Spleen (tissue), 11 donors: Measurements from ENCODE around the gene TEKTIP1. TPM values are rescaled to one million over a fixed set of nuclear protein-coding genes. Genes with fewer than 3 reads are reported as not detected.

Source experiments
- DNase-seq: peaks from one replicate; pipeline ENCODE4 v3.0.0-alpha.2; 2020
- H3K27ac ChIP-seq, 8 donors: fragments of 200-600 bp; sonication (generic) in 7 of 8; 1 replicate in 4 of 8; 2 replicates in 4 of 8; pipeline versions ENCODE4 v1.5.0 to v1.8.0; 2016 to 2021; ENCODE audit warnings: inconsistent platforms in 4 of 8, mild to moderate bottlenecking in 4 of 8, moderate library complexity in 1 of 8
- H3K27me3 ChIP-seq, 7 donors: fragments of 200-600 bp; sonication (generic) in 6 of 7; replicated peaks in 1 of 7; 1 replicate in 4 of 7; 2 replicates in 3 of 7; pipeline versions ENCODE4 v1.5.0 to v1.8.0; 2016 to 2021; ENCODE audit warnings: inconsistent platforms in 3 of 7, mild to moderate bottlenecking in 1 of 7
- H3K36me3 ChIP-seq, 6 donors: fragments of 200-600 bp; sonication (generic) in 5 of 6; 1 replicate in 4 of 6; 2 replicates in 2 of 6; pipeline versions ENCODE4 v1.5.0 to v1.8.0; 2016 to 2021; ENCODE audit warnings: inconsistent platforms in 2 of 6
- H3K4me1 ChIP-seq, 6 donors: fragments of 200-600 bp; sonication (generic) in 5 of 6; 1 replicate in 3 of 6; 2 replicates in 3 of 6; pipeline versions ENCODE4 v1.5.0 to v1.8.0; 2016 to 2021; ENCODE audit warnings: inconsistent platforms in 3 of 6
- H3K4me3 ChIP-seq, 8 donors: fragments of 200-600 bp; sonication (generic) in 7 of 8; 1 replicate in 4 of 8; 2 replicates in 4 of 8; pipeline versions ENCODE4 v1.5.0 to v1.8.0; 2016 to 2021; ENCODE audit warnings: inconsistent platforms in 4 of 8, mild to moderate bottlenecking in 4 of 8, moderate library complexity in 2 of 8
- H3K9me3 ChIP-seq, 8 donors: fragments of 200-600 bp; sonication (generic) in 7 of 8; 1 replicate in 4 of 8; 2 replicates in 4 of 8; pipeline versions ENCODE4 v1.5.0 to v1.8.0; 2016 to 2021; ENCODE audit warnings: inconsistent platforms in 4 of 8
- POLR2A ChIP-seq, 3 donors: fragments of 450-650 bp; IDR thresholded peaks; one replicate each; pipeline ENCODE4 v1.5.1; 2017; ENCODE audit warnings: antibody characterized with exemption in 3 of 3, mild to moderate bottlenecking in 1 of 3
- POLR2AphosphoS5 ChIP-seq, 3 donors: sonication (generic); formaldehyde crosslinking; IDR thresholded peaks; one replicate each; pipeline ENCODE4 v1.5.1; 2017; ENCODE audit warnings: antibody characterized with exemption in 3 of 3
- WGBS, 5 donors: extraction: QIAGEN DNeasy Blood & Tissue Kit in 3 of 5; methylation state at CpG; one replicate each; pipeline versions ENCODE4 v1.1.5 to v1.1.7; 2013 to 2018; 5-methylcytosine and 5-hydroxymethylcytosine counted together
- intact Hi-C: fragments of 100-400 bp; cut with DNase I; formaldehyde crosslinking; loops from one replicate; pipeline ENCODE4 v1.15.0; 2023; ENCODE audit warnings: low total_unique reads
- polyA plus RNA-seq, 3 donors: library from polyadenylated mRNA; stranded (reverse); fragments of 200-250 nt; gene quantifications; one replicate each; pipeline ENCODE4 v1.2.1, GENCODE V29; 2013
- total RNA-seq, 7 donors: library from RNA; depleted of rRNA in 3 of 7; stranded (reverse); fragments of >200 nt in 3 of 7; fragmentation: NEBNext Ultra II Directional in 4 of 7; extraction: Animal tissue kit (Norgen Biotek cat#: 25700) in 4 of 7; gene quantifications; one replicate each; pipeline versions ENCODE4 v1.1.0 to v1.2.1, GENCODE V29; 2016 to 2021
- TF ChIP-seq, protein P1 (sequence below), 11 experiments: fragments of 200-600 bp in 7 of 11; fragments of 450-650 bp in 4 of 11; sonication (generic) in 4 of 11; IDR thresholded peaks in 8 of 11; conservative IDR thresholded peaks in 3 of 11; 1 replicate in 7 of 11; 2 replicates in 4 of 11; pipeline versions ENCODE4 v1.4.0 to v1.8.0; 2016 to 2021; ENCODE audit warnings: antibody characterized with exemption in 11 of 11, inconsistent platforms in 4 of 11, mild to moderate bottlenecking in 1 of 11
- donor health status: healthy with polysubstance abuse.
- donor health status: DM: no; HTN: no; CAD: no; lungs with moderate emphysema.
- donor health status: DM: no; HTN: no; CAD: no.
- donor health status: Bipolar disorder and iron deficiency.
- donor health status: healthy.
- donor health status: DM: no; HTN: no; CAD: no.
- donor health status: DM: yes; HTN: yes; CAD: no.

The TEKTIP1 gene
- total and polyA plus RNA-seq, 10 donors: 1.2 to 7.4 (median 3.1) TPM; not detected in 1

DNA sequence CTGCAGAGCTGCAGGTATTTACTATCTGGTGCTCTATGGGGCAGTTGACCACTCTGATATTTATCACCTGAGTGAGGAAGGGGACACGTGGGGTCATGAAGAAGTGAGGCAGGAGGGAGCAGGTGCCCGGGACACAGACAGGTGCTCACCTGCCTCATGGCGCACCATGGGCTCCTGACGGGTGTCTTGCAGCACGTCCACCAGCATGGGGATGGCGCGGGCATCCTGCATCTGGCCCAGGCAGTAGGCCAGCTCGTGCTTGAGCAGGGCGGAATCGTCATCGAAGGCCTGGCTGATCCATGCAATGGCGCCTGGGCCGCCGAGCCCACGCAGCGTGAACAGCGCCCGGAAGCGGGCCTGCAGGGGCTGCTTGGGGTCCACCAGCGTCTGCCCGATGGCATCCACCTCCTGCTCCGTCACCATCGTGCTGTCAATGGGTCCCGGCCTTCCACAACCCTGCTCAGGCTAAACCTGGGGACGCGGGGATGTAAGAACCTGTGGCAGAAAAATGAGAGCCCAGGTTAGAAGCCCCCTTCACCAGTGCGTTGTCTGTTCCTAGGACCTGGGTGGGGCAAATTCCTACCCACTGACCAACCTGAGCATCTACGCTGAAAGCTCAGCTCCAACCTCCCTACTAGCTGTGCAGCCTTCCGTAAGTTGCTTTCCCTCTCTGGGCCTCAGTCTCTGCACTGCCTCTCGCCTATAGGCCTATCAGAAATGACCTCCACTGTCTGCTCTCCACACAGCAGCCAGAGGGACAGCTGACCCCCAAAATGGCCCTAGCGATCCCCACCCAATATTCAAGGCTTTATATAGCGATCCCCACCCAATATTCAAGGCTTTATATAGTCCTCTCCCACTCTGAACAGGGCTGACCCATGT is 42.3 kb upstream of the TEKTIP1 start:
- H3K27me3 ChIP-seq: no peaks in the 10 kb centered on the region
- TF ChIP-seq POLR2A (IDR thresholded peaks at IDR 0.05) (no peak), POLR2AphosphoS5 (IDR thresholded peaks at IDR 0.05) (no peak)
- TF ChIP-seq, protein P1, sequence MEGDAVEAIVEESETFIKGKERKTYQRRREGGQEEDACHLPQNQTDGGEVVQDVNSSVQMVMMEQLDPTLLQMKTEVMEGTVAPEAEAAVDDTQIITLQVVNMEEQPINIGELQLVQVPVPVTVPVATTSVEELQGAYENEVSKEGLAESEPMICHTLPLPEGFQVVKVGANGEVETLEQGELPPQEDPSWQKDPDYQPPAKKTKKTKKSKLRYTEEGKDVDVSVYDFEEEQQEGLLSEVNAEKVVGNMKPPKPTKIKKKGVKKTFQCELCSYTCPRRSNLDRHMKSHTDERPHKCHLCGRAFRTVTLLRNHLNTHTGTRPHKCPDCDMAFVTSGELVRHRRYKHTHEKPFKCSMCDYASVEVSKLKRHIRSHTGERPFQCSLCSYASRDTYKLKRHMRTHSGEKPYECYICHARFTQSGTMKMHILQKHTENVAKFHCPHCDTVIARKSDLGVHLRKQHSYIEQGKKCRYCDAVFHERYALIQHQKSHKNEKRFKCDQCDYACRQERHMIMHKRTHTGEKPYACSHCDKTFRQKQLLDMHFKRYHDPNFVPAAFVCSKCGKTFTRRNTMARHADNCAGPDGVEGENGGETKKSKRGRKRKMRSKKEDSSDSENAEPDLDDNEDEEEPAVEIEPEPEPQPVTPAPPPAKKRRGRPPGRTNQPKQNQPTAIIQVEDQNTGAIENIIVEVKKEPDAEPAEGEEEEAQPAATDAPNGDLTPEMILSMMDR (IDR thresholded peaks at IDR 0.05 in 8 of 11, conservative IDR thresholded peaks at IDR 0.05 in 3 of 11): no peak
- 92 to 96% (median 96%) methylated on average over 15 to 32 of the region's 32 CpGs for WGBS, 5 donors
- no peak overlapping the region for H3K4me3 ChIP-seq
- peaks cover 11 to 39% (median 21%) of the 10 kb centered on the region in 6 donors for H3K4me1 ChIP-seq
- peaks cover 0 to 58% (median 52%) of the 10 kb centered on the region in 6 donors for H3K36me3 ChIP-seq
- H3K9me3 ChIP-seq: no peaks in the 10 kb centered on the region
- no peak overlapping the region for H3K27ac ChIP-seq
- DNase-seq: no peak
- intact Hi-C loops: no loop called here

DNA sequence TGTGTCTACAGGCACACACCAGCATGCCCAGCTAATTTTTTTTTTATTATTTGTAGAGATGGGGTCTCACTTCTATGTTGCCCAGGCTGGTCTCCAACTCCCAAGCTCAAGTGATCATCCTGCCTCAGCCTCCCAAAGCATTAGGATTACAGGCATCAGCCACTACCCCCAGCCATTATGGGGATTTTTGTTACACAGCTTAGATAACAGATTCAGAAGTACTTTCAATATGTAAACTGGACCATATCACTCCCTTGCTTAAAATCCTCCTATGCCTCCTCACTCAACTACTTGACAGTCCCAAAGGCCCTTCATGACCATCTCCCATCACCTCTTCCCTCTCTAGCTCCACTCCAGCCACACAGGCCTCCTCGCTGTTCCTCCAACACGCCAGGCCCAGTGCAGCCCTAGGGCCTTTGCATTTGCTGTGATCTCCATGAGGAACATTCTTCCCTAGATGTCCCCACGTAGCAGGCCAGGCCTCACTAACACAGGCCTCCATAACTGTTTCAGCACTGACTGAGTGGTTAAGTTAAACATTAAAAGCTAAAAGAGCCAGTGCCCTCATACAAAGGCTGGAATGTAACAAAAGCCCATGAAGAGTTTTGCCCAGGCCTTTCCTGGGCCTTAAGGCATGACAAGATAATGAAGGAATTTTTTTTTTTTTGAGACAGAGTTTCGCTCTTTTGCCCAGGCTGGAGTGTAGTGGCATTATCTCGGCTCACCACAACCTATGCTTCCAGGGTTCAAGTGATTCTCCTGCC is 41.0 kb upstream of the TEKTIP1 start:
- Histone ChIP-seq H3K27ac (no peak overlapping the region), H3K9me3 (no peaks in the 10 kb centered on the region), H3K4me1 (peaks cover 11 to 39% (median 21%) of the 10 kb centered on the region in 6 donors), H3K36me3 (peaks cover 0 to 45% (median 39%) of the 10 kb centered on the region in 6 donors), H3K4me3 (no peak overlapping the region), H3K27me3 (no peaks in the 10 kb centered on the region)
- intact Hi-C loops: no loop called here
- 86 to 99% (median 95%) methylated on average over 5 of the region's 5 CpGs for WGBS, 5 donors
- TF ChIP-seq POLR2A (IDR thresholded peaks at IDR 0.05): no peak
- no peak for TF ChIP-seq POLR2AphosphoS5 (IDR thresholded peaks at IDR 0.05)
- TF ChIP-seq, protein P1 (IDR thresholded peaks at IDR 0.05 in 8 of 11, conservative IDR thresholded peaks at IDR 0.05 in 3 of 11): no peak
- DNase-seq: no peak

DNA sequence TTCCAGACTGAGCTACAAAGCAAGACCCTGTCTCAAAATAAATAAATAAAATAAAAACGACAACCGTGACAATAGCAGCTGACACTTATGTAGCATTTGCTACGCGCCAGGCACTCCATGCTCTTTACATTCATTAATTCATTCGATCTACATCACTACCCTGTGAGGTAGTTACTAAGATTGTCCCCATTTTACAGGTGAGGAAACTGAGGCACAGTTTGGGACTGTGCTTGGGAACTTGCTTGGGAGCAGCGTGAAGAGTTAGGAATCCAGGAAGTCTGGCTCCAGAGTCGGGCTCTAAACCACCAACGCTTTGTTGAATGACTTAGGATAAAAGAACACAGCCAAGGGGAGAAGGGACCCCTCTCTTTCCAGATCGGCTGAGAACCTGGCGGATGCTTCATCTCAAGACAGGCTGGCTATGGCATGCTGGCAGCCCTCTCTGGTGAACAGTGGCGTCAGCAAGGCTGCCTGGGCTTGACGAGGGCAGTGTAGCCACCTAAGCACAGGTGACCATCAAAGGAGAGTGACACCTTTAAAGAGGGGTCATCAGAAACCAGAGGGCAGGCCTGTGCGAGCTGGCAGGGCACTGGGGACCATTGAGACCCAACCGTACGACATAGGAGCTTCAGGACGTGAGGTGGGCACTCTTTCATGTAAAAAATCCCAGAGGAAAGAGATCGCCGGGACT is 39.1 kb upstream of the TEKTIP1 start:
- peak overlapping the region; percentile 87 to 98 (median 93) for H3K27ac ChIP-seq
- no peak for DNase-seq
- peaks cover 0 to 26% (median 20%) of the 10 kb centered on the region in 6 donors for H3K36me3 ChIP-seq
- TF ChIP-seq, protein P1 (IDR thresholded peaks at IDR 0.05 in 8 of 11, conservative IDR thresholded peaks at IDR 0.05 in 3 of 11): no peak
- TF ChIP-seq POLR2A (IDR thresholded peaks at IDR 0.05) (no peak), POLR2AphosphoS5 (IDR thresholded peaks at IDR 0.05) (no peak)
- WGBS, 5 donors: 22 to 29% (median 28%) methylated on average over 17 to 18 of the region's 18 CpGs
- intact Hi-C loops: no loop called here
- H3K9me3 ChIP-seq: no peaks in the 10 kb centered on the region
- peaks cover 11 to 41% (median 22%) of the 10 kb centered on the region in 6 donors for H3K4me1 ChIP-seq
- H3K4me3 ChIP-seq: peak overlapping the region; percentile 90 to 99 (median 95)
- H3K27me3 ChIP-seq: no peaks in the 10 kb centered on the region
